G401.6 (cell line): Measurements from ENCODE around the gene CDC34.

Experiments used
- FAIRE-seq: peaks from 2 replicates; lab custom pipeline; 2012; peaks lifted over from hg19 to GRCh38; lab: Jason Lieb, UNC

CDC34 gene

DNA sequence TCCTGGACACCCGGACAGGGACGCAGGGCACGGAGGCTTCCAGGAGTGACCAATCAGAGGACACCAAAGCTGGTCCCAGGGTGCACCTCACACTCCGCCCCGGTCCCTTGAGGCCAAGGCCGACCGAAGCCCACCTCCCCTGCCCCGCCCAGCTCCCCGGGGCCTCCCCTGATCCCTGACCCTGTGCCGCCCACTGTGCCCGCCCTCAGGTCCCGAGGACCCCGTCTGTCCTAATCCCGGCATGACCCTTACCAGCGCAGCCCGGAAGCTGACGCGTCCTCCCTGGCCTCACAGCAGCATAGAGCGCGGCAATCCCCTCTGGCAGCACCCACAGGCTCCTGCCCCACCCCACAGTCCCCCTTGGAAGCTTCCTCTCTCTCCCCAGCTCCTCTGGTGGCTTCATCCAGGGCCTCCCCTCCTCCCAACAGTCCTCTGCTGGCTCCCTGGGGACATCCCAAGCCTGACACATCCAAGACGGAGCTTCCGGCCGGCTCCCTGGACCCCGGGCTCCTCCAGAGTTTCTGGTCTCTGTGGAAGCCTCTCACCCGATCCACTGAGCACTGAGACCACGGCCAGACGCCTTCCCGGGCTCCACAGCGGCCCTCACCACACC, 7.4 kb upstream of the CDC34 start:
- FAIRE-seq, result no peak

GRCh38 chr19:525029-525428, 6.5 kb upstream of the CDC34 start:
- FAIRE-seq, result no peak

GRCh38 chr19:525857-526419, 5.6 kb upstream of the CDC34 start:
- FAIRE-seq, result no peak

DNA sequence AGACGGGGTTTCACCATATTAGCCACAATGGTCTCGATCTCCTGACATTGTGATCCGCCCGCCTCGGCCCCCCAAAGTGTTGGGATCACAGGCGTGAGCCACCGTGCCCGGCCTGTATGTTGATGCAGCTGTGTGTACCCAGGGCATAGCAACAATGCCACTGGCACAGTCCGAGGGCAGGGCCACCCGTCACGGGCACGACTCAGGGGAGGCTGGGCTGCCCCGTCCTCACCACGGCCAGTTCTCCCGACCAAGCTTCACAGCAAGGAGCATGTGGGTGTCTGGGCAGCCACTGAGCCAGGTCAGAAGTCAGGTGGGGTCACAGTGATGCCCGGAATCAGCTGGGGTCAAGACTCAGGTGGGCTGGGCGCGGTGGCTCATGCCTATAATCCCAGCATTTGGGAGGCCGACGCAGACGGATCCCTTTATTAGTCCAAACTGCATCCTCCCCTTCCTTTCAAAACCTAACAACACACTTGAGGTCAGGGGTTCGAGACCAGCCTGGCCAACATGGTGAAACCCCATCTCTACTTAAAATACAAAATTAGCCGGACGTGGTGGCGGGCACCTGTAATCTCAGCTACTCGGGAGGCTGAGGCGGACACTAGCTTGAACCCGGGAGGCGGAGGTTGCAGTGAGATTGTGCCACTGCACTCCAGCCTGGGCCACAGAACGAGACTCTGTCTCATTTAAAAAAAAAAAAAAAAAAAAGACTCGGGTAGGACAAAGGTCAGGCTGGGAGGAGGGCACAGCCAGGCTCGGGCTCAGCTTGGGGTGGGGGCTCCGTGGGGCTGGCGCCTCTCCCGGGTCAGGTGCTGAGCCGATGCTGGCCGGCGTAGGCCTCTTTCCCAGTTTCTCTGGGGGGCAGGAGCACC, 1.2 kb upstream of the CDC34 start:
- FAIRE-seq, result no peak

GRCh38 chr19:531009-531752, 379 bp upstream of the CDC34 start:
- FAIRE-seq, result no peak

DNA sequence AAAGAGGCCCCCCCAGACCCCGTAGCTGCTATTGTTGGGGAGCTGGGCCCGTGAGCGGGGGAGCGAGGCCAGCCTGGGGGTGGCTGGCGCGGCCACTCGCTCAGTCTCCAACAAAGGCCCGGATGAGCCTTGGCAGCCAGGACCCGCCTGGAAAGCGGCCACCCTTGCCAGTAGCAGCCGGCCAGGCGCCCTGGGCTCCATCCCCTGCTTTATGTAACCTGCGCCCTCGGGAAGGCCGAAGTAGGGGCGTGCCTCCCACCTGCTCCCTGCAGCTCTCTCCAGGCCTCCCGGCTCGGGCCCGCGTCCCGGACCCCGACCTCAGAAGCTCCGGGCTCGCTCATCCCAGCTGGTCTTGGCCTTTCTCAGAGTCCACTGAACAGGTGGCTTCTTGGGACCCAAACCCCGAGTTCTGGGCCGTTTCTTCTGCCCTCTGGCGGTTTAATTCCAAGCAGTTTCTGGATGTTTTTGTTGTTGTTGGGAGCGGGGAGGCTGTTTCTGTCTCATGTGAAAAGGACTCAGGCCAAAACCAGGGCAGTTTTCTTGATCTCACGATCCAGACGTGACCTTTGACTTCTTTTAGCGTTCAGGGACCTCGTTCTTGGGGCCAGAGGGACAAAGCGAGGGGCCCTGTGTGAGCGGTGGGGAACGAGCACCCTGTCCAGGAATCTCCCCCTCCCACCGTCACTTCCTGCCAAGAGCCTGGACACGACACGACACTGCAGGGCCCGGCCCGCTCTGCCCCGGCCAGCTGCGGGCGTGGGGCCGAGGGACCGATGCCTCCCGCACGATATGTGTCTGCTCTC, 1.2 kb downstream of the CDC34 start:
- FAIRE-seq, result no peak

DNA sequence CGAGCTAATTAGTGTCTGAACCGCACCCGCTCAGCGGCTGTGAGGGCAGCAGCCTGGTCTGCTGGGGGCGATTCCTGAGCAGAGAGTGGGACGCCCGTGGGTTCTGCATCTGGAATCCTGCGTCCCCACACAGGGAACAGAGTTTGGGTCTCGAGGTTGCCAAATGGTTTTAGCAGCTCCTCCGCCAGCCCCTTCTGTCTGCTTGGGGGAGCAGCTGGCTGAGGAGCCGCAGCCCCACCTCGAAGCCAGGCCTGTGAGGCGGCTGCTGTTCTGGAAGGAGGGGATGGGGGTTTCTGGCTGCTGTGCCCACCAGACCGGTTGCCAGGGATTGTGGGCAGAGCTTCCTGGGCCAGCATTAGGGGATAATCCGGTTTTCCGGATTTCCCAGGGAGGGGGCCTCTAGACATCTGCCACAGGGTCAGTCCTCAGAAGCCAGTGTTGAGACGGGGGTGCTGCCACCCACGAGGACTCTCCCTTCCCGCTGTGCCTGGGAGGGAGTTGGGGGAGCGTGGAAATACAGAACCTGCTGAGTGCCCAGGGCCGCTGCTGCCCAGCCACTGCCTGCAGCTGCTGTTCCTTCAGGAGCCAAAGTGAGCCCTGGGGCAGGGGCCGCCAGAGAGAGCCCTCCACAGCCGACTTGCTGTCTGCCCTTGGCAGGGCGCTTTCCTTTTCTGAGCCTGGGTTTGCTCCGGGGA, 2.0 kb downstream of the CDC34 start:
- no peak for FAIRE-seq

GRCh38 chr19:534088-534487, 2.5 kb downstream of the CDC34 start:
- FAIRE-seq, result no peak

DNA sequence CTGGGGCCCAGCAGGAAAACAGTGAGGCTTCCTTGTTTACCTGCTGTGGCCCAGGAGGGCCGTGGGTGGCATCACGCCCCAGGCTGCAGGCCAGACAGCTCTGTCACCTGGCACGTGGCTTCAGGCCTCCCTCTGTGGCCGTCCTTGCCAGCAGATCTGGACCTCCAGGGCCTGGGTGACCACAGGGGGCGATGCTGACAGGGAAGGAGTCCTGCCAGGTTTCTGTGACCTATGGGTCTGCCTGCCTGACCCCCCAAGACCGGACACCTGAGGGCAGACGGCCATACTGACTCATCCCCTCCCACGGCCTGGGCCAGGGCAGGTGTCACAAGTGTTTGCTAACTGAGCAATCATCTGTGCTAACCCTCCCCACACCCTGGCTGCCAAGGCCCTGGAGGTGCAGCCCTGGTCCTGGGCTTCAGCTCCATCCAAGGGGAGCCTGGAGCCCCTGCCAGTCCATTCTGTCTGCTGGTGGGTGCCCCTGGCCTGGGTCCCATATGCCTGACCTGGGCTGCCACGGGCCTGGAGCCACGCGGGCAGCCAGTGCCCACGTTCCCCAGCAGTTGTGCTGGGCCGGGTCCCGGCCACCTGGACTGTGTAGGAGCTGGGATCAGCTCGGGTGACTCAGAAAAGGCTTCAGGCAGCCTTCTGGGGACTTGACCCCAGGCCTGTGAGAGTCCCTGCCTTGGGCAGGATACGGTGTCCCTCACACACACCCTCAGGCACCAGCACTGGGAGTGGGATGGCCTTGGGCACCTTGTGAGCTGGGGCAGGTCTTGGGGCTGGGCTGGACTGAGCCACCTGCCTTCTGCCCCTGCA, 3.7 kb downstream of the CDC34 start:
- no peak for FAIRE-seq

- no peak for FAIRE-seq
Measured at GRCh38 chr19:536031-536880, 4.7 kb downstream of the CDC34 start.

DNA sequence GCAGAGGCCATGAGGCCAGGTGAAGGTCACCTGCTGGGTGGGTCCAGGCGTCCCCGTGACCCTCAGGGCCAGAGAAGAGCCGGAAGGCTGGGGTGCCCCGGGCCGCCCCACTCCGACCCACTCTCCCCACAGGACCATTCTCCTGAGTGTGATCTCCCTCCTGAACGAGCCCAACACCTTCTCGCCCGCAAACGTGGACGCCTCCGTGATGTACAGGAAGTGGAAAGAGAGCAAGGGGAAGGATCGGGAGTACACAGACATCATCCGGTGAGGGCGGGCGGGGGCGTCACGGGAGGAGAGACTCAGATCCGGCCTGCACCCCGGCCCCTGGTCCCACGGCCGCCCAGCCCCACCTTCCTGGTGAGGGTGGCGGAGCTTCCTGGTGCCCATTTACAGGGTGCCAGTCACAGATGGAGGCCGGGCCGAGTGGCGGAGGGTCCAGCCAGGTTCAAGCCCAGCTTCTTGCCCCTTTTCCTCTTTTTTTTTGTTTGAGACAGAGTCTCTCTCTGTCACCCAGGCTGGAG, 5.4 kb downstream of the CDC34 start:
- no peak for FAIRE-seq

DNA sequence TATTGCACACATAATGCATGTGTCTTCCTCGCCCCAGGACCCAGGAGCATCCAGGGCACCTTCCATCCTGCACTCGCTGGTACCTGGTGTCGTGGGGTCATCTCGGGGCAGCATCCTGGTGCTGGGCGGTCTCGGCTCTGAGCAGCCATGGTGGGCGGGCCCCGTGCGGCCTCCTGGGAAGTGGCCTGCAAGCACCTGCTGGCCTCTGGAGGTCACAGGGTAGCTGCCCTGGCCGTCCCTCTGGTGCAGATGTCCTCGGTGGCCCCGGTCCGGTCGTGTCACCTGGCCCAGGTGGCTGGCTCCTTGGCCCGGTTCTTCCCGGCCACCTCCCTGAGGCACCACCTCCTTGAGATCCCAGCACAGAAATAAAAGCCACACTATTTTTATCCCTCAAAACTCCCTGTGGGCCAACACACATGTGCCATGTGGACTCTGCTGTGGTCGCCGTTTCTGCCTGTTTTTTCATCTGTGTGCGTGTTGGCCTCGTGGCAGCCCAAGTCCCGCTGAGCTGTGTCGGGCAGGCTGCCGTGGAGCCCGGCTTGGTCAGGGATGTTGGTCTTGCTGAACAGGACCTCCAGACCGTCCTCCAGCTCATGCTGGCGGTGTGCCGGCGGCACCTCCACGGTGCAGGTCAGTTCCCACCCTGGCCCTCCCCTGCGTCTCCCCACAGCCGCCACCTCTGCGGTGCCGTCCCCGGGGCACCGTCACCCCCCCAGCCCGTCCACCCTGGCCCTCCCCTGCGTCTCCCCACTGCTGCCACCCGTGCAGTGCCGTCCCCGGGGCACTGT, 7.3 kb downstream of the CDC34 start:
- FAIRE-seq, result no peak

- no peak for FAIRE-seq
Measured at GRCh38 chr19:539429-540030, 8.0 kb downstream of the CDC34 start.

DNA sequence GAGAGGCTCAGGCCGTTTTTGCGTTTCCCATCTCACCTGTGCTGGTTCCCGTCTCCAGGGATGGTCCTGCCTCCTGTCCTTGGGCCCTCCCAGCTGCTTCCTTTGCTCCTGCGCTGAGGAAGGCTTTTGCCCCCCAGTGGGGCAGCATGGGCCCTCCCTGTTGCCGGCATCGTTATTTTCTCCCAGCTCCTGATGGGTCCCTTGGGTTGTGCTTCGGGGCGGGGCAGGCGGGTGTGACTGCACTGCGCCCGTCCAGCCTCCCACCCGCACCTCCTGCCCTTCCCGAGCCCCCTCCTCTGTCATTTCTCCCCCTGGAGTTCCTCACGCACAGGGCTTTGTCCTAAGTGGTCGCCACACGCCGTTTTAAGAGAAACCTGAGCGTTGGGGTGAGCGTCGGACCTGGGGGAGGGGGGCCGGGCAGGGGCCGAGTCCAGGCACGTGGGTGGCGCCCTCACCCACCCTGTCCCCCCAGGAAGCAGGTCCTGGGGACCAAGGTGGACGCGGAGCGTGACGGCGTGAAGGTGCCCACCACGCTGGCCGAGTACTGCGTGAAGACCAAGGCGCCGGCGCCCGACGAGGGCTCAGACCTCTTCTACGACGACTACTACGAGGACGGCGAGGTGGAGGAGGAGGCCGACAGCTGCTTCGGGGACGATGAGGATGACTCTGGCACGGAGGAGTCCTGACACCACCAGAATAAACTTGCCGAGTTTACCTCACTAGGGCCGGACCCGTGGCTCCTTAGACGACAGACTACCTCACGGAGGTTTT, 9.5 kb downstream of the CDC34 start:
- FAIRE-seq, result no peak

DNA sequence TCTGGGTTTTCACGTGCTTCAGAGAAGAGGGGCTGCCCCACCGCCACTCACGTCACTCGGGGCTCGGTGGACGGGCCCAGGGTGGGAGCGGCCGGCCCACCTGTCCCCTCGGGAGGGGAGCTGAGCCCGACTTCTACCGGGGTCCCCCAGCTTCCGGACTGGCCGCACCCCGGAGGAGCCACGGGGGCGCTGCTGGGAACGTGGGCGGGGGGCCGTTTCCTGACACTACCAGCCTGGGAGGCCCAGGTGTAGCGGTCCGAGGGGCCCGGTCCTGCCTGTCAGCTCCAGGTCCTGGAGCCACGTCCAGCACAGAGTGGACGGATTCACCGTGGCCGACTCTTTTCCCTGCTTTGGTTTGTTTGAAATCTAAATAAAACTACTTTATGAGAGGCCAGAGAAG, 10.1 kb downstream of the CDC34 start:
- no peak for FAIRE-seq

- FAIRE-seq, result no peak
Measured at GRCh38 chr19:542173-542866, 10.8 kb downstream of the CDC34 start.
